ENCODE results near the gene B4GALT3.

The B4GALT3 gene

GRCh38 chr1:161173711-161174110 is 3.6 kb downstream of the B4GALT3 start:
- no peak for TF ChIP-seq CTCF (IDR thresholded peaks at IDR 0.05)
- H3K9me3 ChIP-seq: no peaks in the 10 kb centered on the region
- peaks cover 52% of the 10 kb centered on the region for H3K36me3 ChIP-seq
- no peaks in the 10 kb centered on the region for H3K27me3 ChIP-seq
- H3K27ac ChIP-seq: no peak overlapping the region
- H3K4me1 ChIP-seq (ENCODE audit: control insufficient read depth in 1 of 2, insufficient read depth in 1 of 2, low read depth in 1 of 2, low read length in 1 of 2): peaks cover 16 to 22% of the 10 kb centered on the region in 2 experiments
- H3K4me3 ChIP-seq (ENCODE audit: low read depth in 1 of 2, low read length in 1 of 2): no peak overlapping the region

GRCh38 chr1:161172776-161173376 is 4.4 kb downstream of the B4GALT3 start:
- Histone ChIP-seq H3K27me3 (no peaks in the 10 kb centered on the region), H3K4me1 (ENCODE audit: control insufficient read depth in 1 of 2, insufficient read depth in 1 of 2, low read depth in 1 of 2, low read length in 1 of 2) (peaks cover 14 to 20% of the 10 kb centered on the region in 2 experiments), H3K27ac (no peak overlapping the region), H3K4me3 (ENCODE audit: low read depth in 1 of 2, low read length in 1 of 2) (no peak overlapping the region), H3K9me3 (no peaks in the 10 kb centered on the region), H3K36me3 (peaks cover 52% of the 10 kb centered on the region)
- TF ChIP-seq CTCF (IDR thresholded peaks at IDR 0.05): no peak

- peaks cover 10 to 15% of the 10 kb centered on the region in 2 experiments for H3K4me1 ChIP-seq (ENCODE audit: control insufficient read depth in 1 of 2, insufficient read depth in 1 of 2, low read depth in 1 of 2, low read length in 1 of 2)
- H3K27me3 ChIP-seq: no peaks in the 10 kb centered on the region
- peaks cover 52% of the 10 kb centered on the region for H3K36me3 ChIP-seq
- no peaks in the 10 kb centered on the region for H3K9me3 ChIP-seq
- H3K4me3 ChIP-seq (ENCODE audit: low read depth in 1 of 2, low read length in 1 of 2): no peak overlapping the region
- no peak for TF ChIP-seq CTCF (IDR thresholded peaks at IDR 0.05)
- no peak overlapping the region for H3K27ac ChIP-seq
Measured at GRCh38 chr1:161172349-161172748, 5.0 kb downstream of the B4GALT3 start.

- Histone ChIP-seq H3K4me3 (ENCODE audit: low read depth in 1 of 2, low read length in 1 of 2) (no peak overlapping the region), H3K36me3 (peaks cover 52% of the 10 kb centered on the region), H3K27ac (no peak overlapping the region), H3K27me3 (no peaks in the 10 kb centered on the region), H3K9me3 (no peaks in the 10 kb centered on the region), H3K4me1 (ENCODE audit: control insufficient read depth in 1 of 2, insufficient read depth in 1 of 2, low read depth in 1 of 2, low read length in 1 of 2) (peaks cover 13 to 14% of the 10 kb centered on the region in 2 experiments)
- no peak for TF ChIP-seq CTCF (IDR thresholded peaks at IDR 0.05)
Measured at GRCh38 chr1:161171696-161172095, 5.6 kb downstream of the B4GALT3 start.

- no peak overlapping the region for H3K27ac ChIP-seq
- peaks cover 12 to 13% of the 10 kb centered on the region in 2 experiments for H3K4me1 ChIP-seq (ENCODE audit: control insufficient read depth in 1 of 2, insufficient read depth in 1 of 2, low read depth in 1 of 2, low read length in 1 of 2)
- no peak for TF ChIP-seq CTCF (IDR thresholded peaks at IDR 0.05)
- H3K36me3 ChIP-seq: peaks cover 52% of the 10 kb centered on the region
- no peak overlapping the region for H3K4me3 ChIP-seq (ENCODE audit: low read depth in 1 of 2, low read length in 1 of 2)
- H3K9me3 ChIP-seq: no peaks in the 10 kb centered on the region
- H3K27me3 ChIP-seq: no peaks in the 10 kb centered on the region
Measured at GRCh38 chr1:161171191-161171590, 6.1 kb downstream of the B4GALT3 start.
